Epithelial cell of alveolus of lung (primary cell): ENCODE results near the gene TPBGL. TPM values are rescaled to one million over a fixed set of nuclear protein-coding genes. Genes with fewer than 3 reads are reported as not detected.

Experiments used
- total RNA-seq: library from RNA; depleted of rRNA; stranded (reverse); fragments of >200 nt; gene quantifications from 2 replicates; pipeline ENCODE4 v1.2.1, GENCODE V29; 2015

TPBGL gene, protein sequence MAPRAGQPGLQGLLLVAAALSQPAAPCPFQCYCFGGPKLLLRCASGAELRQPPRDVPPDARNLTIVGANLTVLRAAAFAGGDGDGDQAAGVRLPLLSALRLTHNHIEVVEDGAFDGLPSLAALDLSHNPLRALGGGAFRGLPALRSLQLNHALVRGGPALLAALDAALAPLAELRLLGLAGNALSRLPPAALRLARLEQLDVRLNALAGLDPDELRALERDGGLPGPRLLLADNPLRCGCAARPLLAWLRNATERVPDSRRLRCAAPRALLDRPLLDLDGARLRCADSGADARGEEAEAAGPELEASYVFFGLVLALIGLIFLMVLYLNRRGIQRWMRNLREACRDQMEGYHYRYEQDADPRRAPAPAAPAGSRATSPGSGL
- total RNA-seq = not detected in 2 replicates

GRCh38 chr11:75240311-75241035 lies at the start of gene TPBGL:
TSS of gene TPBGL (plus strand) at chr11:75240774. CDS start at chr11:75241050, 276 bp downstream.

Other genes starting within 250 kb of the TPBGL start
- not detected in 2 replicates for gene OR2AT4, start 143.9 kb upstream of the TPBGL start, total RNA-seq
- gene SLCO2B1, start 89.7 kb upstream of the TPBGL start, total RNA-seq = not detected in 2 replicates
- 15.2 and 19.5 TPM in 2 replicates for gene ARRB1, start 110.9 kb downstream of the TPBGL start, total RNA-seq
- gene RPS3, start 158.7 kb downstream of the TPBGL start, total RNA-seq = 3,096 and 3,398 TPM in 2 replicates
- 2.5 and 2.6 TPM in 2 replicates for gene KLHL35, start 192.4 kb downstream of the TPBGL start, total RNA-seq